Neutrophil (primary cell): ENCODE data around the gene COG7.
"Not testable (repeated sequence)": the region's sequence is repeated elsewhere in the genome, so short reads cannot be mapped to it uniquely, and the experiment has no call there.

Source experiments
- H3K27ac ChIP-seq: fragments of 200-600 bp; sonication (generic); 2 replicates; pipeline ENCODE4 v1.5.1; 2016; ENCODE audit warnings: mild to moderate bottlenecking, moderate library complexity
- H3K27me3 ChIP-seq: fragments of 200-600 bp; sonication (generic); 2 replicates; pipeline ENCODE4 v1.6.0; 2016; ENCODE audit warnings: mild to moderate bottlenecking
- H3K36me3 ChIP-seq: fragments of 200-600 bp; sonication (generic); 2 replicates; pipeline ENCODE4 v1.5.1; 2017
- H3K4me1 ChIP-seq, 2 experiments: fragments of 200-600 bp in 1 of 2; sonication (generic) in 1 of 2; 1 replicate in 1 of 2; 2 replicates in 1 of 2; pipeline versions ENCODE4 v1.5.1 to v1.6.1; 2013 to 2016; ENCODE audit warnings: low read depth in 1 of 2, low read length in 1 of 2, mild to moderate bottlenecking in 1 of 2, moderate library complexity in 1 of 2; ENCODE audit not compliant: control insufficient read depth in 1 of 2, insufficient read depth in 1 of 2
- H3K4me3 ChIP-seq, 2 experiments: fragments of 200-600 bp in 1 of 2; sonication (generic) in 1 of 2; 1 replicate in 1 of 2; 2 replicates in 1 of 2; pipeline ENCODE4 v1.5.1; 2013 to 2016; ENCODE audit warnings: low read depth in 1 of 2, low read length in 1 of 2, mild to moderate bottlenecking in 1 of 2, moderate library complexity in 1 of 2
- H3K9me3 ChIP-seq: fragments of 200-600 bp; sonication (generic); 2 replicates; pipeline ENCODE4 v1.5.1; 2016
- TF ChIP-seq, protein P1 (sequence below): fragments of 200-600 bp; sonication (generic); IDR thresholded peaks from 2 replicates; pipeline ENCODE4 v1.5.1; 2016; ENCODE audit warnings: antibody characterized with exemption

The COG7 gene

DNA sequence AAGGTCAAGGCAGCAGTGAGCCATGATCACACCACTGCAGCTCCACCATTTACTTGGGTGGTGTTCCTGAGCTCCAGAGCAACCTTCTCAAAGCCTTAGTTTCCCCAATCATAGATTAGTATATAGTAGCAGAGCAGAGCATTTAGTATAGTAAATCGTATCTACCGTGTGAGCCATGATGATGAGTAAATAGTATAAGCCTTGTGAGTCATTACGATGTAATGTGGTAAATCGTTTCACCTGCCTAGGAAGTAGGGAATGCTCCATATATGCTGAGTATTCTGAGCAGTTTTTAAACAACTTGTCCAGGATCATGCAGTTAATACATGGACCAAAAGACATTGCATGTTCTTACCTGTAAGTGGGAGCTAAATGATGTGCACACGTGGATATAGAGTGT is 84.5 kb downstream of the COG7 start:
- H3K9me3 ChIP-seq: no peaks in the 10 kb centered on the region
- TF ChIP-seq, protein P1, sequence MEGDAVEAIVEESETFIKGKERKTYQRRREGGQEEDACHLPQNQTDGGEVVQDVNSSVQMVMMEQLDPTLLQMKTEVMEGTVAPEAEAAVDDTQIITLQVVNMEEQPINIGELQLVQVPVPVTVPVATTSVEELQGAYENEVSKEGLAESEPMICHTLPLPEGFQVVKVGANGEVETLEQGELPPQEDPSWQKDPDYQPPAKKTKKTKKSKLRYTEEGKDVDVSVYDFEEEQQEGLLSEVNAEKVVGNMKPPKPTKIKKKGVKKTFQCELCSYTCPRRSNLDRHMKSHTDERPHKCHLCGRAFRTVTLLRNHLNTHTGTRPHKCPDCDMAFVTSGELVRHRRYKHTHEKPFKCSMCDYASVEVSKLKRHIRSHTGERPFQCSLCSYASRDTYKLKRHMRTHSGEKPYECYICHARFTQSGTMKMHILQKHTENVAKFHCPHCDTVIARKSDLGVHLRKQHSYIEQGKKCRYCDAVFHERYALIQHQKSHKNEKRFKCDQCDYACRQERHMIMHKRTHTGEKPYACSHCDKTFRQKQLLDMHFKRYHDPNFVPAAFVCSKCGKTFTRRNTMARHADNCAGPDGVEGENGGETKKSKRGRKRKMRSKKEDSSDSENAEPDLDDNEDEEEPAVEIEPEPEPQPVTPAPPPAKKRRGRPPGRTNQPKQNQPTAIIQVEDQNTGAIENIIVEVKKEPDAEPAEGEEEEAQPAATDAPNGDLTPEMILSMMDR: no peak
- H3K4me3 ChIP-seq: no peak overlapping the region
- H3K4me1 ChIP-seq: no peaks in the 10 kb centered on the region
- H3K27me3 ChIP-seq: no peaks in the 10 kb centered on the region
- H3K36me3 ChIP-seq: no peaks in the 10 kb centered on the region
- no peak overlapping the region for H3K27ac ChIP-seq

DNA sequence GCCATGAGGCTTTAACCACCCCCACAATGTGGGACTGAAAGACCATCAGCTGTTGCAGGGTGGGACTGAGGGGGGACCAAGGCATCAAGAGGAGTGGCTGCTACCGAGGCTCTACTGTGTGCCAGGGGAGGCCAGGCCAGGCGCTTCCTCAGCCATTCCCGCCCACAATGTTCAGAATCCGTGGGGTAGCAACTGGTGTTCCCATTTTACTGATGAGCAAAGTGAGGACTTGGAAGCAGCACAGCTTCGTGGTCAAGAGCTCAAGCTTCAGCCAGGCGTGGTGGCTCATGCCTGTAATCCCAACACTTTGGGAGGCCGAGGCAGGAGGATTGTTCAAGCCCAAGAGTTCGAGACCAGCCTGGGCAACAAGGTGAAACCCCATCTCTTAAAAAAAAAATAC is 85.0 kb downstream of the COG7 start:
- TF ChIP-seq, protein P1: no peak

DNA sequence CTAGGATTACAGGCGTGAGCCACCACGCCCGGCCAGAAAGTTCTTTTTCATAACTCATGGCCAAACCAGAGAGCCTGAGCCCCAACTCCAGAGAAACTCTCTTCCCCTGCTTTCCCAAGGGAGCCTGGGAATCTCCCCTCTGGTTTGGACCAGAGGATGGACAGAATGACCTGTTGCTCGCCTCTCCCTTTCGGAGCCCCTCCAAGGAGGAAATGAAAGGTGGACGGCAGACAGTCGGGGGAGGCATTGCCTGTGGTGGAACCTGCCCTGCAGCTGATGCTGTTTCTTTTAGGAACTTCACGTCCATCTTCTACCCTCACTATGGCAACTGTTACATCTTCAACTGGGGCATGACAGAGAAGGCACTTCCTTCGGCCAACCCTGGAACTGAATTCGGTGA is 85.4 kb downstream of the COG7 start:
- no peaks in the 10 kb centered on the region for H3K9me3 ChIP-seq
- H3K27ac ChIP-seq: no peak overlapping the region
- TF ChIP-seq, protein P1: no peak
- H3K4me3 ChIP-seq: no peak overlapping the region
- no peaks in the 10 kb centered on the region for H3K4me1 ChIP-seq
- no peaks in the 10 kb centered on the region for H3K36me3 ChIP-seq
- H3K27me3 ChIP-seq: peaks cover 5% of the 10 kb centered on the region

More for the DNA sequence above, 85.0 kb downstream of the COG7 start:
- H3K9me3 ChIP-seq: no peaks in the 10 kb centered on the region
- H3K4me1 ChIP-seq: no peaks in the 10 kb centered on the region
- no peaks in the 10 kb centered on the region for H3K36me3 ChIP-seq
- no peak overlapping the region for H3K4me3 ChIP-seq
- no peak overlapping the region for H3K27ac ChIP-seq
- peaks cover 4% of the 10 kb centered on the region for H3K27me3 ChIP-seq

DNA sequence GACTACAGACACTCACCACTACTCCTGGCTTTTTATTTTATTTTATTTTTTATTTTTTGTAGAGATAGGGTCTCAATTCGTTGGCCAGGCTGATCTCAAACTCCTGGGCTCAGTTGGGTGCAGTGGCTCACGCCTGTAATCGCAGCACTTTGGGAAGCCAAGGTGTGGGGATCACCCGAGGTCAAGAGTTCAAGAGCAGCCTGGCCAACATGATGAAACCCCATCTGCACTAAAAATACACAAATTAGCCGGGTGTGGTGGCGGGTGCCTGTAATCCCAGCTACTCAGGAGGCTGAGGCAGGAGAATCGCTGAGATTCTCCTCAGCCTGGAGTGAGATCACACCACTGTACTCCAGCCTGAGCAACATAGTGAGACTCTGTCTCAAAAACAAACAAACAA is 86.6 kb downstream of the COG7 start:
- not testable (repeated sequence) for H3K4me3 ChIP-seq, H3K4me1 ChIP-seq, H3K9me3 ChIP-seq, H3K27me3 ChIP-seq, H3K36me3 ChIP-seq, H3K27ac ChIP-seq

DNA sequence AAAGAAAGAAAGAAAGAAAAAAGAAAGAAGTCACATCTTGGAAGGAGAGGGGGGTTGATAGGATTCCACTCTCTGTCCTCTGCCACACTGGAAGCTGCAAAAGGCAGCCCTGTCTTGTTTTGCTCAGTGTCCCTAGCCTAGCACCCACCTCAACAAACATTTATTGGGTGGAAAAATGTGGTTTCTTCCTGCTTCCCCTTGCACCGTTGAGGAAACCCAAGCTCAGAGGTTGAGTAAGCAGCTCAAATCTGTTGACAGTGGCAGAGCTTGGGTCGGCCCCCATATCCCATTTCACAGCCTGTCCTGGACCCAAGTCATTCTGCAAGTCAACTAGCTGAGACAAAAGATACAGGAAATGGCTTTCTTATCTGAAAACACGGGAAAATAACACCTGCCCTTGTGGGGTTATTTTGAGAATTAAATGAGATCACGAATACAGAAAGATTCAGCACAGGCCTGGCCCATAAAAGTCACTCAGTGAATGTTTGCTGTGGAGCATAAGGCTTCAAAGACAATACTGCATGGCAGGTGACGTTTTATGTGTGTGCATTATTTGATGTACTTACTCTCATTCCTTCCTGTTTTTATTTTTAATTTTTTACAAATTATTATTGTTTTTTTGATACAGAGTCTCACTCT is 87.3 kb downstream of the COG7 start:
- H3K4me3 ChIP-seq: no peak overlapping the region
- no peak overlapping the region for H3K27ac ChIP-seq
- H3K4me1 ChIP-seq: no peaks in the 10 kb centered on the region
- no peaks in the 10 kb centered on the region for H3K36me3 ChIP-seq
- peaks cover 5% of the 10 kb centered on the region for H3K27me3 ChIP-seq
- no peaks in the 10 kb centered on the region for H3K9me3 ChIP-seq
- TF ChIP-seq, protein P1: no peak

DNA sequence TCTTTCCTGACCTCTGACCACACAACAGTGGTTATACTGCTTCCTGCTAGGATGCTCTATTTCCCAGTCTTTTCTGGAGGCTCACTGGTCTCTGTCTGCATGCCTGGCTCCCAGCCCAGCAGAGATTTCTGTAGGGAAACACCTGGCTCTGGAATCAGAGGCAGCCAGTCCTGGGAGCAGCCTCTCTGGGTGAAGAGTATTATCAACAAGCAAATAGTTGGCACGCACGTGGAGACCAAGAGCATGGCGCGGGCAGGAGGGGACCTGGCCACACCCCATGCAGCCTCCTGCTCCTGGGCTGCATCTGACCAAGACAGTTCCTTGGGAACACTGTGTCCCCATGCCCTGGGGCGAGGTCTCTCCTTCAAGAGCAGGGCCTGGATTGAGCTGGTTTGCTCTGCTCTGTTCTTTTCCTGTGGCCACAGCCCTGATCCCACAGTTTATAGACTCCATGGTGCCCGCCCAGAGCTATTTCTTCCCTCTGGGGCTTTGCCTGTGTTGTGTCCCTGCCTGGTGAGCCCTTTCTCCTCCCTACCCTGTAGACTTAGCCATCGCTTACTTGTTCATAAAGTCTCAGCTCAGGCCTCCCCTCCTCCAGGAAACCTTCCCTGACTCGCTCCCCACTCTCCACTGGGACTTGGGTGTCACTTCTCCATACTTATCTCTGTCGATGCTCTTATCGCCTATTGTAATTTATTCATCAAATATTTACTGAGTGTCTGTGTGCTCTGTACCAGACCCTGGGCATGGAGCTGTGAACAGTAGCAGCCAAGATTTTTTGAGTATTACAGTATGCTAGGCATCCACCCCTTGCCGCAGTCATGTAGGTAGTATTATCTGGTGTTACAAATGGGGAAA is 90.3 kb downstream of the COG7 start:
- TF ChIP-seq, protein P1: no peak
- H3K4me1 ChIP-seq: no peaks in the 10 kb centered on the region
- H3K4me3 ChIP-seq: no peak overlapping the region
- no peaks in the 10 kb centered on the region for H3K36me3 ChIP-seq
- H3K27ac ChIP-seq: no peak overlapping the region
- H3K9me3 ChIP-seq: no peaks in the 10 kb centered on the region
- H3K27me3 ChIP-seq: peaks cover 5% of the 10 kb centered on the region
